ENCODE measurements around the gene TRPV6. TPM values are rescaled to one million over a fixed set of nuclear protein-coding genes. Genes with fewer than 3 reads are reported as not detected.

Gene TRPV6
- total RNA-seq, 1 experiment from 2014 or later = 1.7 TPM

DNA sequence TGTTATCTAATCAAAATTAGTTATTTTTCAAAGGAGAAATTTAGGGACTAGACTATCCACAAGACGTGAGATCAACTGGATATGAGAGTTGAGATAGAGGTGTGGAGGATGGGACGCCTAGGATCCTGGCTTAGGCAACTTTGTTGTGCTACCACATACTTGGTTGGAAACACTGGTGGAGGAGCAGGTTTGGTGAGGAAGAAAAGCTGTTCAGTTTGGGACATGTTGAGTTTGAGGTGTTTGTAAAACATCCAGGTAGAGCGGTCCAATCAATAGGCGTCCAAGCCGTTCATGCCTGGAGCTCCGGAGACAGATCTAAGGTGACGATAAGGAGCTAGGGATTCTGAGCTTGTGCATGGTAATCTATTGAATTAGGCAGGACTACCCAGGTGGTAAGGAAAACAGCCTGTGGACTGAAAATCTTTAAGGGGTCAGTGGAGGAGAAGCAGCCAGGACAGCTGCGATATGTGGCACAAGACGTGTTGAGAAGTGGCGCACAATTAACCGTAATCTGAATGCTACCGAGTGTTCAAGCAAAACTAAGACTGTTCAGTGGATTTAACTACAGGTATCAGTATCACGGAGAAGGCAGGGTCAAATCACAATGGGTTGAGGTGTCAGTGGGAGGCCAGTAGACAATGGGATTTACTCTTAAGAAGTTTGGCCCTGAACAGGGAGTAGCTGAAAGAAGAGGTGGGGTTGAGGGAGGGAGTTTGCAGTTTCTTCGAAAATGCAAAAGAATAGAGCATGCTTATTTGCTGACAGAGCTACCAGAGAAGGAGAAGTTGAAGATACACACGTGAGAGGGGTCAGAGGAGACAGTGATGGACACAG lies 16.1 kb upstream of the TRPV6 start:
- ChIA-PET CTCF (no interaction called here), RAD21 (ENCODE audit: low non-redundant PET in 1 of 2, low total read pairs in 2 of 2, uncharacterized antibody in 2 of 2, unreplicated experiment in 2 of 2) (no interaction called here), POLR2A (no interaction called here)
- H3K9ac ChIP-seq (ENCODE audit: low read length) = no peak overlapping the region
- H3K36me3 ChIP-seq (ENCODE audit: control insufficient read depth in 1 of 2, insufficient read depth in 2 of 2, low read length in 2 of 2) = no peaks in the 10 kb centered on the region
- no peak overlapping the region for H3K4me3 ChIP-seq (replicated peaks in 1 of 2; ENCODE audit: low read depth in 1 of 2, low read length in 2 of 2)
- no TSS peak for BruUV-seq (replicated peaks)
- no peaks in the 10 kb centered on the region for H3K9me2 ChIP-seq (ENCODE audit: insufficient read depth)
- no peaks in the 10 kb centered on the region for H3K79me2 ChIP-seq (ENCODE audit: insufficient read depth, low read length)
- TF ChIP-seq YY1 (IDR thresholded peaks at IDR 0.05; ENCODE audit: extremely low read depth, insufficient replicate concordance, low read depth, low read length) (no peak), CEBPB (IDR thresholded peaks at IDR 0.05; ENCODE audit: low read depth) (no peak), ZNF274 (IDR thresholded peaks at IDR 0.05; ENCODE audit: low read depth, low read length) (no peak), SIN3A (IDR thresholded peaks at IDR 0.05; ENCODE audit: low read depth) (no peak), SRF (IDR thresholded peaks at IDR 0.05; ENCODE audit: low read depth) (no peak)
- TF ChIP-seq, protein P1, sequence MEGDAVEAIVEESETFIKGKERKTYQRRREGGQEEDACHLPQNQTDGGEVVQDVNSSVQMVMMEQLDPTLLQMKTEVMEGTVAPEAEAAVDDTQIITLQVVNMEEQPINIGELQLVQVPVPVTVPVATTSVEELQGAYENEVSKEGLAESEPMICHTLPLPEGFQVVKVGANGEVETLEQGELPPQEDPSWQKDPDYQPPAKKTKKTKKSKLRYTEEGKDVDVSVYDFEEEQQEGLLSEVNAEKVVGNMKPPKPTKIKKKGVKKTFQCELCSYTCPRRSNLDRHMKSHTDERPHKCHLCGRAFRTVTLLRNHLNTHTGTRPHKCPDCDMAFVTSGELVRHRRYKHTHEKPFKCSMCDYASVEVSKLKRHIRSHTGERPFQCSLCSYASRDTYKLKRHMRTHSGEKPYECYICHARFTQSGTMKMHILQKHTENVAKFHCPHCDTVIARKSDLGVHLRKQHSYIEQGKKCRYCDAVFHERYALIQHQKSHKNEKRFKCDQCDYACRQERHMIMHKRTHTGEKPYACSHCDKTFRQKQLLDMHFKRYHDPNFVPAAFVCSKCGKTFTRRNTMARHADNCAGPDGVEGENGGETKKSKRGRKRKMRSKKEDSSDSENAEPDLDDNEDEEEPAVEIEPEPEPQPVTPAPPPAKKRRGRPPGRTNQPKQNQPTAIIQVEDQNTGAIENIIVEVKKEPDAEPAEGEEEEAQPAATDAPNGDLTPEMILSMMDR (IDR thresholded peaks at IDR 0.05 in 2 of 3, conservative IDR thresholded peaks at IDR 0.05 in 1 of 3; ENCODE audit: borderline replicate concordance in 1 of 3, insufficient read depth in 1 of 3, low read depth in 2 of 3, low read length in 2 of 3) = no peak
- H2AFZ ChIP-seq (ENCODE audit: low read depth, low read length, poor library complexity, severe bottlenecking) = no peak overlapping the region
- H3K9me3 ChIP-seq (ENCODE audit: control insufficient read depth in 1 of 2, insufficient read depth in 1 of 2, low read depth in 1 of 2, low read length in 2 of 2) = no peaks in the 10 kb centered on the region
- DNase-seq (ENCODE audit: low read depth, low spot score) (no peak), ATAC-seq (no peak)
- no peak overlapping the region for H3K4me2 ChIP-seq (ENCODE audit: low read length)
- no peaks in the 10 kb centered on the region for H4K20me1 ChIP-seq (ENCODE audit: insufficient read depth)
- peaks cover 23% of the 10 kb centered on the region for H3K27me3 ChIP-seq (ENCODE audit: insufficient read depth, low read length)
- no peak overlapping the region for H3K27ac ChIP-seq (ENCODE audit: low read depth, low read length)
- intact Hi-C loops (cut with micrococcal nuclease) = no loop called here
- H3K4me1 ChIP-seq (ENCODE audit: control insufficient read depth in 1 of 2, insufficient read depth in 2 of 2, low read length in 2 of 2) = no peaks in the 10 kb centered on the region

DNA sequence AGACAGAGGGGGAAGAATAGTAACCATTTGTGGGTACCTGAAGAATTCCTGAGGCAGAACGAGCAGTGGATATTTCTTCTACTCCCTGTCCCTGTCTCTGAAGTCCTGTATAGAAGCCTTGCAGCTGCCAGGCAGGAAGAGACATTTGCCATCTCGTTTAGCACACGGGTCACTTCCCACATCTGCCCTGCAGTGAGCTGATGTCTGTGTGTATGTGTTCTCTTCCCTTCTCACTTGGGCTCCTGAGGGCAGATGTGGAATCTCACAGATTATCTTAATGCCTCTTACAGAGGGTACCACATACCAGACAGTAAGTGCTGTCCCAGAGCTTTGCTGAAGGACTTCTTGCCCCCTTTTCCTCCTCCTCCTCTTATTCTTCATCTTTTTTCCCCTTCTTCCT lies 14.1 kb upstream of the TRPV6 start:
- ChIA-PET CTCF (interaction anchor here (0.8 to 1.5 kb wide), 3 partner anchors 10 to 103 kb away, joined by 3 to 4 read pairs (median 3); no protein-coding TSS in a partner anchor), POLR2A (no interaction called here), RAD21 (ENCODE audit: low non-redundant PET in 1 of 2, low total read pairs in 2 of 2, uncharacterized antibody in 2 of 2, unreplicated experiment in 2 of 2) (no interaction called here)
- peaks cover 33% of the 10 kb centered on the region for H3K27me3 ChIP-seq (ENCODE audit: insufficient read depth, low read length)
- H3K9ac ChIP-seq (ENCODE audit: low read length) = no peak overlapping the region
- no TSS peak for BruUV-seq (replicated peaks)
- no peaks in the 10 kb centered on the region for H3K9me2 ChIP-seq (ENCODE audit: insufficient read depth)
- no peaks in the 10 kb centered on the region for H4K20me1 ChIP-seq (ENCODE audit: insufficient read depth)
- no peak overlapping the region for H3K27ac ChIP-seq (ENCODE audit: low read depth, low read length)
- H3K79me2 ChIP-seq (ENCODE audit: insufficient read depth, low read length) = no peaks in the 10 kb centered on the region
- H2AFZ ChIP-seq (ENCODE audit: low read depth, low read length, poor library complexity, severe bottlenecking) = no peak overlapping the region
- DNase-seq (ENCODE audit: low read depth, low spot score) (no peak), ATAC-seq (no peak)
- H3K4me3 ChIP-seq (replicated peaks in 1 of 2; ENCODE audit: low read depth in 1 of 2, low read length in 2 of 2) = no peak overlapping the region
- H3K4me2 ChIP-seq (ENCODE audit: low read length) = no peak overlapping the region
- no peaks in the 10 kb centered on the region for H3K36me3 ChIP-seq (ENCODE audit: control insufficient read depth in 1 of 2, insufficient read depth in 2 of 2, low read length in 2 of 2)
- H3K9me3 ChIP-seq (ENCODE audit: control insufficient read depth in 1 of 2, insufficient read depth in 1 of 2, low read depth in 1 of 2, low read length in 2 of 2) = no peaks in the 10 kb centered on the region
- intact Hi-C loops (cut with micrococcal nuclease) = no loop called here
- no peaks in the 10 kb centered on the region for H3K4me1 ChIP-seq (ENCODE audit: control insufficient read depth in 1 of 2, insufficient read depth in 2 of 2, low read length in 2 of 2)
- TF ChIP-seq CEBPB (IDR thresholded peaks at IDR 0.05; ENCODE audit: low read depth) (no peak), CBX3 (IDR thresholded peaks at IDR 0.05; ENCODE audit: low read depth) (no peak), FOSL1 (IDR thresholded peaks at IDR 0.05; ENCODE audit: low read depth) (no peak), RAD21 (IDR thresholded peaks at IDR 0.05; ENCODE audit: low read depth) (no peak), EGR1 (IDR thresholded peaks at IDR 0.05; ENCODE audit: low read depth) (no peak), ZFX (IDR thresholded peaks at IDR 0.05) (no peak), SIN3A (IDR thresholded peaks at IDR 0.05; ENCODE audit: low read depth) (no peak), EZH2phosphoT487 (IDR thresholded peaks at IDR 0.05; ENCODE audit: borderline replicate concordance) (no peak), JUND (IDR thresholded peaks at IDR 0.05) (no peak), TCF7L2 (IDR thresholded peaks at IDR 0.05; ENCODE audit: borderline replicate concordance, extremely low read depth, insufficient read depth, insufficient read length) (no peak)
- TF ChIP-seq, protein P1 (IDR thresholded peaks at IDR 0.05 in 2 of 3, conservative IDR thresholded peaks at IDR 0.05 in 1 of 3; ENCODE audit: borderline replicate concordance in 1 of 3, insufficient read depth in 1 of 3, low read depth in 2 of 3, low read length in 2 of 3) = no peak
- TF ChIP-seq, protein P2, sequence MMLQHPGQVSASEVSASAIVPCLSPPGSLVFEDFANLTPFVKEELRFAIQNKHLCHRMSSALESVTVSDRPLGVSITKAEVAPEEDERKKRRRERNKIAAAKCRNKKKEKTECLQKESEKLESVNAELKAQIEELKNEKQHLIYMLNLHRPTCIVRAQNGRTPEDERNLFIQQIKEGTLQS (IDR thresholded peaks at IDR 0.05) = no peak
- TF ChIP-seq, protein P3, sequence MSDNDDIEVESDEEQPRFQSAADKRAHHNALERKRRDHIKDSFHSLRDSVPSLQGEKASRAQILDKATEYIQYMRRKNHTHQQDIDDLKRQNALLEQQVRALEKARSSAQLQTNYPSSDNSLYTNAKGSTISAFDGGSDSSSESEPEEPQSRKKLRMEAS (IDR thresholded peaks at IDR 0.05) = no peak
